Stimulated activated naive CD8-positive, alpha-beta T cell treated with anti-CD3 and anti-CD28 coated beads, Interleukin-15, Interleukin-2, amounts not matched to agents 100 U/mL and 50 U/mL, for 24 hours (primary cell): ENCODE results near the gene MYO10.

ENCODE experiments used
- ATAC-seq: fragments of 150-1000 bp; cut with Tn5 transposase; one replicate; pipeline ENCODE4 v1.10.0; 2021
- DNase-seq: peaks from one replicate; pipeline ENCODE4 v3.0.0; 2021

The MYO10 gene

GRCh38 chr5:16617274-16617968 is 318.7 kb downstream of the MYO10 start:
- ATAC-seq (peak; percentile 14), DNase-seq (peak; percentile 57)

GRCh38 chr5:16616536-16617273 is 319.4 kb downstream of the MYO10 start, which contains the start of gene RETREG1:
Gene RETREG1 (minus strand): TSS chr5:16616997. CDS start chr5:16616971, 26 bp downstream.
- peak; percentile 82 for ATAC-seq
- peak; percentile 85 for DNase-seq

DNA sequence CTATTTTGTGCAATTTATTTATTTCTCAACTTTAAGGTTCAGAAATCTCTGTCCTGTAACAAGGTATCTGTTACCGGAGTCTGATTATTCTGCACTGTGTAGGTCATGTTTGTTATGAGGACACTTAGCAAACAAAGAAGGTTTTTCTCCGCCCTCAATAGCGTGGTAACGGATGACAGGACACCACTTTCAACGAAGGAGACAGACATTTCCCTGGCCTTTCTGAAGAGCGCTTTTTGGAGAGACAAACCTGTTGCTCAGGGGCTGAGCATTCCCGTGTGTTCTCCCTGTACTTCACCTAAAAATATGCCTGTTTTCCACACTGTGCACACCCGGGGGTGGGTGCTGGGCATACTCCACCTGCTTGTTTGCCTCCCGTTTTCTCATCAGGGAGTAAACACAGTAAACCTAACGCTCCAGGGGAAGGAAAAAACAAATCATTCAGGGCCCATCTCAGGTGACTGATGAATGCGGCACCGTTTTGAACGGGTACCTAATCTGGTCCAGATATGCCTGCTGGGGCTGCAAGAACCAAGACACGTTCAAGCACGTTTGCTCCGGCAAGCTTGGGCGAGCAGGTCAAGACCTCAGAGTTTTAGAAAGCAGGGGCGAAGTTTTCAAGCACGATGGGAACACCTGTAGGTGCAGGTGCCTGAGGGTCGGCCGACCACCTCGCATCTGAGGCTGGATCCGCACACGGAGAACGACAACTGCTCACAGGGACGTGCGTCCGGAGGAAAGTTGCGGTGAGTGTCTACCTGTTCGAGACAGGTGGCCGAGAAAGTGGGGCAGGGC is 320.1 kb downstream of the MYO10 start:
- ATAC-seq = no peak

GRCh38 chr5:16612007-16612406 is 324.1 kb downstream of the MYO10 start:
- DNase-seq = no peak
- peak; percentile 55 for ATAC-seq

More for the DNA sequence above, 320.1 kb downstream of the MYO10 start:
- DNase-seq = no peak
